ENCODE data around the gene NFAM1.

DNA sequence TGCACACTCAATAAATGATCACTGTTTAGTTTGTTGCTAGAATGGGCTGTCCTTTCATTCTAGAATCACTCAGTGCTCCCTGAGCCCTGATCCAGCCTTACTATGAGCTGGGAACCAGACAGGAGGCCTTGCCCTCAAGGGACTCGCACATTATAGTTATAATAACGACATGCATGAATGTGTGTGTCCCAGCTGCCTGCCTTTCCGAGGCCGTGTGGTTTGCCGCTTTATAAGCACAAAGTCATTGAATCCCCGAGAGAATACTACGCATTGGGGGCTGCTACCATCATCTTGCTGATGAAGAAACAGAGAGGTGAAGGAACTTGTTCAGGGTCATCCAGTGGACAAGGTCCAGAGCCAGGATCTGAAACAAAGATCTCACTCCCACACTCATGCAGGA is 75.7 kb downstream of the NFAM1 start:
- TF ChIP-seq CTCF (IDR thresholded peaks at IDR 0.05) (no peak), POLR2A (IDR thresholded peaks at IDR 0.05) (no peak), EP300 (IDR thresholded peaks at IDR 0.05) (no peak)
